ENCODE data around the gene GCA.

DNA sequence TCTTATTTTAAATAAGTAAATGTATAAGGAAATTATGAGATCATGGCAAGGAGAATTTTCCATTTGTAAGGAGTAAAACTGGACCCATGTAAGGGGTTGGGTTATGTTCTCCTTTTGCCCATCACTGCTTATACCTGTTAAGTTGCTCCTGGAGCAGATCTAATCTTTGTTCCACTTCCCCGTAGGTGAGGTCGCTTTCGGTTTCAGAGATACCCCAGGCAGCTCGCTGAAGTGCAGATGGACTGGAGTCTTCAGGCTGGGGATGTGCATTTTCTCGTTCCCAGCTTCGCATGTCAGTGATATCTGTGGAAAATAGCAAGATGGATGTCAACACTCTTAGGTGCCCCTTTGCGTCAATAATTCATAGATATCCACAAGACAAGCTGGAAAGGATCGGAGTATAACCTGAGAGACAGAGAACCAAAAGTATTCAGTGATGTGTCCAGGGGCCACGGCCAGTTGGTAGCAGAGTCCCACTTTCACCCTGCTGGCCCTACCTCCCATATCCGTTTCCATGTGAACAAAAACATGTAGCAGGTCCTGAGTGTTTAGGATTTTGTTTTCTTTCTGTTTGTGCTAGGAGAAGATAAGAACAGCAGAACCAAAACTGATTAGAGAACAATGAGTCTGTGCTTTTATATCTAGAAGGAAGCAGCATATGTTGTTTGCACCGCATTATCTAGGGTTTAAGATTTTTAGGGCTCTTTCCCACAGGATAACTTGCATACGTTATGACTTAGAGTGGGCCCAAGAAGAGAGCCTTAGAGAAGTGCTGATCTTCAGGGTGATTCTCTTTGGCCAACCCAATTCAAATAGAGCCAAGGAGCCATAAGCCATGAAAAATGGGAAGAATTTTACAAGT, 36.0 kb downstream of the GCA start:
- TF ChIP-seq, protein P1, sequence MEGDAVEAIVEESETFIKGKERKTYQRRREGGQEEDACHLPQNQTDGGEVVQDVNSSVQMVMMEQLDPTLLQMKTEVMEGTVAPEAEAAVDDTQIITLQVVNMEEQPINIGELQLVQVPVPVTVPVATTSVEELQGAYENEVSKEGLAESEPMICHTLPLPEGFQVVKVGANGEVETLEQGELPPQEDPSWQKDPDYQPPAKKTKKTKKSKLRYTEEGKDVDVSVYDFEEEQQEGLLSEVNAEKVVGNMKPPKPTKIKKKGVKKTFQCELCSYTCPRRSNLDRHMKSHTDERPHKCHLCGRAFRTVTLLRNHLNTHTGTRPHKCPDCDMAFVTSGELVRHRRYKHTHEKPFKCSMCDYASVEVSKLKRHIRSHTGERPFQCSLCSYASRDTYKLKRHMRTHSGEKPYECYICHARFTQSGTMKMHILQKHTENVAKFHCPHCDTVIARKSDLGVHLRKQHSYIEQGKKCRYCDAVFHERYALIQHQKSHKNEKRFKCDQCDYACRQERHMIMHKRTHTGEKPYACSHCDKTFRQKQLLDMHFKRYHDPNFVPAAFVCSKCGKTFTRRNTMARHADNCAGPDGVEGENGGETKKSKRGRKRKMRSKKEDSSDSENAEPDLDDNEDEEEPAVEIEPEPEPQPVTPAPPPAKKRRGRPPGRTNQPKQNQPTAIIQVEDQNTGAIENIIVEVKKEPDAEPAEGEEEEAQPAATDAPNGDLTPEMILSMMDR (IDR thresholded peaks at IDR 0.05; ENCODE audit: low read depth, low read length, missing input control): no peak
- TF ChIP-seq HNF4A (conservative IDR thresholded peaks at IDR 0.05): no peak
- TF ChIP-seq EGR1 (IDR thresholded peaks at IDR 0.05; ENCODE audit: low read depth in 2 of 2): no peak
- TF ChIP-seq GABPA (IDR thresholded peaks at IDR 0.05 in 1 of 2, conservative IDR thresholded peaks at IDR 0.05 in 1 of 2): no peak
- TF ChIP-seq, protein P2, sequence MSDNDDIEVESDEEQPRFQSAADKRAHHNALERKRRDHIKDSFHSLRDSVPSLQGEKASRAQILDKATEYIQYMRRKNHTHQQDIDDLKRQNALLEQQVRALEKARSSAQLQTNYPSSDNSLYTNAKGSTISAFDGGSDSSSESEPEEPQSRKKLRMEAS (IDR thresholded peaks at IDR 0.05): no peak
- TF ChIP-seq FOXA1 (IDR thresholded peaks at IDR 0.05): no peak
- TF ChIP-seq, protein P3, sequence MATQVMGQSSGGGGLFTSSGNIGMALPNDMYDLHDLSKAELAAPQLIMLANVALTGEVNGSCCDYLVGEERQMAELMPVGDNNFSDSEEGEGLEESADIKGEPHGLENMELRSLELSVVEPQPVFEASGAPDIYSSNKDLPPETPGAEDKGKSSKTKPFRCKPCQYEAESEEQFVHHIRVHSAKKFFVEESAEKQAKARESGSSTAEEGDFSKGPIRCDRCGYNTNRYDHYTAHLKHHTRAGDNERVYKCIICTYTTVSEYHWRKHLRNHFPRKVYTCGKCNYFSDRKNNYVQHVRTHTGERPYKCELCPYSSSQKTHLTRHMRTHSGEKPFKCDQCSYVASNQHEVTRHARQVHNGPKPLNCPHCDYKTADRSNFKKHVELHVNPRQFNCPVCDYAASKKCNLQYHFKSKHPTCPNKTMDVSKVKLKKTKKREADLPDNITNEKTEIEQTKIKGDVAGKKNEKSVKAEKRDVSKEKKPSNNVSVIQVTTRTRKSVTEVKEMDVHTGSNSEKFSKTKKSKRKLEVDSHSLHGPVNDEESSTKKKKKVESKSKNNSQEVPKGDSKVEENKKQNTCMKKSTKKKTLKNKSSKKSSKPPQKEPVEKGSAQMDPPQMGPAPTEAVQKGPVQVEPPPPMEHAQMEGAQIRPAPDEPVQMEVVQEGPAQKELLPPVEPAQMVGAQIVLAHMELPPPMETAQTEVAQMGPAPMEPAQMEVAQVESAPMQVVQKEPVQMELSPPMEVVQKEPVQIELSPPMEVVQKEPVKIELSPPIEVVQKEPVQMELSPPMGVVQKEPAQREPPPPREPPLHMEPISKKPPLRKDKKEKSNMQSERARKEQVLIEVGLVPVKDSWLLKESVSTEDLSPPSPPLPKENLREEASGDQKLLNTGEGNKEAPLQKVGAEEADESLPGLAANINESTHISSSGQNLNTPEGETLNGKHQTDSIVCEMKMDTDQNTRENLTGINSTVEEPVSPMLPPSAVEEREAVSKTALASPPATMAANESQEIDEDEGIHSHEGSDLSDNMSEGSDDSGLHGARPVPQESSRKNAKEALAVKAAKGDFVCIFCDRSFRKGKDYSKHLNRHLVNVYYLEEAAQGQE (IDR thresholded peaks at IDR 0.05): no peak
- TF ChIP-seq SP1 (IDR thresholded peaks at IDR 0.05): no peak

Data from liver (tissue), 3 donors.